Retinal pigment epithelial cell (primary cell): ENCODE measurements around the gene SUDS3.

ENCODE experiments used
- DNase-seq: peaks from one replicate; pipeline ENCODE4 v3.0.0-alpha.2; 2010; ENCODE audit warnings: low read depth
- H3K4me3 ChIP-seq: 2 replicates; pipeline ENCODE4 v1.5.1; 2011; ENCODE audit warnings: mild to moderate bottlenecking, low read length, control low read depth, moderate library complexity
- TF ChIP-seq, protein P1 (sequence below): conservative IDR thresholded peaks from 2 replicates; pipeline ENCODE4 v1.5.1; 2011; ENCODE audit warnings: low read depth, low read length, control low read depth, inconsistent platforms

The SUDS3 gene

DNA sequence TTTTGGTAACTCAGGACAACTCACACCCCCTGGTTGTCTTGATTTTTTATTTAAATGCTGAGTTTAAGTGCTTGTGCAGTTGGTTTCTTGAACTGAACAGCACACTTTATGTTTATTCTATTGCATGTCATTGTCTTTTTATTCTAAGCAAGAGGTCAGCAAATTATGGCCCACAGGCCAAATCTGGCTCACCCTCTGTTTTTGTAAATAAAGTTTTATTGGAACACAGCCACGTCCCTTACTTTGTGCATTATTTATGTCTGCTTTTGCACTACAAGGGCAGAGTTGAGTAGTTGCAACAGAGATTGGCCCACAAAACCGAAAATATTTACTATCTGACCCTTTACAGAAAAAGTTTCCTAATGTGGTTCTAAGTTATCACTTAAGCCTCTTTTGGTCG lies 52.3 kb downstream of the SUDS3 start:
- DNase-seq, result no peak
- TF ChIP-seq, protein P1, sequence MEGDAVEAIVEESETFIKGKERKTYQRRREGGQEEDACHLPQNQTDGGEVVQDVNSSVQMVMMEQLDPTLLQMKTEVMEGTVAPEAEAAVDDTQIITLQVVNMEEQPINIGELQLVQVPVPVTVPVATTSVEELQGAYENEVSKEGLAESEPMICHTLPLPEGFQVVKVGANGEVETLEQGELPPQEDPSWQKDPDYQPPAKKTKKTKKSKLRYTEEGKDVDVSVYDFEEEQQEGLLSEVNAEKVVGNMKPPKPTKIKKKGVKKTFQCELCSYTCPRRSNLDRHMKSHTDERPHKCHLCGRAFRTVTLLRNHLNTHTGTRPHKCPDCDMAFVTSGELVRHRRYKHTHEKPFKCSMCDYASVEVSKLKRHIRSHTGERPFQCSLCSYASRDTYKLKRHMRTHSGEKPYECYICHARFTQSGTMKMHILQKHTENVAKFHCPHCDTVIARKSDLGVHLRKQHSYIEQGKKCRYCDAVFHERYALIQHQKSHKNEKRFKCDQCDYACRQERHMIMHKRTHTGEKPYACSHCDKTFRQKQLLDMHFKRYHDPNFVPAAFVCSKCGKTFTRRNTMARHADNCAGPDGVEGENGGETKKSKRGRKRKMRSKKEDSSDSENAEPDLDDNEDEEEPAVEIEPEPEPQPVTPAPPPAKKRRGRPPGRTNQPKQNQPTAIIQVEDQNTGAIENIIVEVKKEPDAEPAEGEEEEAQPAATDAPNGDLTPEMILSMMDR, result no peak
- H3K4me3 ChIP-seq, result no peak overlapping the region

DNA sequence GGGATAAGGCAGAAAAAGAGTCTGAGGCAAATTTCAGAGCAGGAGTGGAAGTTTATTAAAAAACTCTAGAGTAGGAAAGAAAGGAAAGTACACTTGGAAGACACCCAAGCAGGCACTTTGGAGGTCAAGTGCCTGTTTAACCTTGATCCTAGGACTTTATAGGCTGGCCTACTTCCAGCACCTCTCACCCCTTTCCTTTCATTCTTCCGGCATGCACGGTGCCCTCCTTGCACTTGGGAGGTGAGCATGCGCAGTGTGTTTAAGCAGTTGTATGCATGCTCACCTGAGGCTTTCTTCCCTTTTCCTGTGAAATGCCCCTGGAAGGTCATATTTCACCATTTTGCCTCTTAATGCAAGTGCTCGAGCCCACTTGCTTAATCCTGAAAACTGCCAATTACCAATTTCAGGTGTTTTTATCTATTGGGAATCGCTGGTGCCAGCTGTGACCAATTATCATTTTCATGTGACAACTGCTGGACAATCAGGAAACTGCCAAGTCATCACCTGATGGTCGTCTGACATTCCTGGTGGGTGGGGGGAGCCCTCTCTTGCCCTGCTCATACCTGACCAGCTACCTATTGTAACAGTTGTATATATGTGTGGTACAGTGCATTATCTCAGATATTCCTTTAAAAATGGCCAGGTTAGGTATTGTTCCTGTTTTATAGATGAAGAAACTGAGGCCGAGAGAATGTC lies 53.5 kb downstream of the SUDS3 start:
- DNase-seq, result no peak
- no peak overlapping the region for H3K4me3 ChIP-seq
- TF ChIP-seq, protein P1, result no peak

DNA sequence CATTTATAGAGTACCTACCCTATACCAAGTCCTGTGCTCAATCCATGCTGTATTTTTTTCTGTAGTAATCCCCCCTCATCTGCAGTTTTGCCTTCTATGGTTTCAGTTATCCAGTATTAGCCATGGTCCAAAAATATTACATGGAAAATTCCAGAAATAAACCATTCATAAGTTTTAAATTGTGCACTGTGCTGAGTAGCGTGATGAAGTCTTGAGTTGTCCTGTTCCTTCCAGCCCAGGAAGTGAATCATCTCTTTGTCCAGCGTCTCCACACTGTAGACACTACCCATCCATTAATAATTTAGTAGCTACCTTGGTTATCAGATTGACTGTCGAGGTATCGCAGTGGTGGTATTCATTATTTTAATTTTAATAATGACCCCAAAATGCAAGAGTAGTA lies 54.2 kb downstream of the SUDS3 start:
- TF ChIP-seq, protein P1, result no peak
- no peak for DNase-seq
- H3K4me3 ChIP-seq, result no peak overlapping the region

DNA sequence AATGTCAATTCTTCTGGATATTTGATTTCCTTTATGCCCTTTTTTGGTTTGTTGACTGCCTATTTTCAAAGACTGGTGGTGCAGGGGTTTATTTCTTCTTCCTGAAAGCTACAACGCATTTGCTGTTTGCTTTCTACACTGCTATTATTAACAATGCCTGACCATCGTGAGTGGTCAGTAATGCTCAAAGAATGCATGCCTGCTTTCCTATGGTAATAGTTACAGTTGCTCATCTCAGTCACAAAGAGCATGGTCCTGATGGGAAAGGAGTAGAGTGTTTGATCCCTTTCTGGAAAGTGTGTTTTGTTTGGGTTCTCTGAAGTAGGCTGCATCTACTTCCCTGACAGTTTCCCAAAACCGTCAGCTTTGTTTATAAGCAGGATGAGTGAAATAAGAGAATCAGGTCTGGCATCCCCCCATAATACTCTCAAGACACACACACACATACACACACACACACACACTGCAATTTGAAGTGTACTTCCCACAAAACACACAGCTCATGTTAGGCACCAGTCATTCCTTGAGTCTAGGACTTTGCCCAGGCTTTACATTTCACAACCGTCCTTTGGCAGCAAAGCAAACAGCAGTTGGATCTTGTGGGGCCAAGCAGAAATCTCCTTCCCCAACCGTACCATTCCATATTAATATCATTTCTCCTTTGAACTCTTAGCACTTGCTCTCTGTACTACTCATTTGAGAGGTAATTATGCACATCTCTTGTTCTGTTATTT lies 56.6 kb downstream of the SUDS3 start:
- H3K4me3 ChIP-seq, result no peak overlapping the region
- no peak for DNase-seq
- TF ChIP-seq, protein P1, result no peak

DNA sequence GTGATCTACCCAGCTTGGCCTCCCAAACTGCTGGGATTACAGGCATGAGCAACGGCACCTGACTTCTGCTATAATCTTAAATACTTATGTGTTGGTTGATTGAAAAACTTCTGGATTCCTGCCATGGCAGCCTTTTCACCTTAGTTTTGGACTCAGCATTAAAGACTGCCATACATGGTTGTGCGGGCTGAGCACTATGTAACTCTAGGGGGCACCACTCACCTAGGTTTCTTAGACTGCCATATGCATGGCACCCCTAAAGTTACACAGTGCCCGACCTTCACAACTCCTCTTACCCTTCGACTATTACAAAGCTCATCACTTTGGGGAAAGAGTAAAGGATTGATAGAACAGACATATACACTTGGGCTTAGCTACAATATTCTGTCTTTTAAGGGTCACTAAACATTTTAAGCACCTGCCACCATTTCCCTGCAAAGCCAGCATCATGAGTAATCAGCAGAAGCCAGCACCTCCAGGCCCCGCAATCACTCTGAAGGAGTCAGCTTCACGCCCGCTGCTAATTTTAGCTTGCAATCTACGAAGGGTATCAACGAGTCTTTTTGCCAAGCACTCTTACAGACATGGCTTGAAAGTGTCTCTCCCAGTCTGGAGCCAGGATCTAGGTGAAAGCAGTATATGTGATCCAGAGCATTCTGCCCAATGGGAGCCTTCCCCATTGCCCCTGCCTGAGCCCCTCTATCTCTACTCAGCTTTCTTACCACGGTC lies 59.8 kb downstream of the SUDS3 start:
- TF ChIP-seq, protein P1, result peak; percentile 11
- H3K4me3 ChIP-seq, result no peak overlapping the region
- DNase-seq, result no peak

DNA sequence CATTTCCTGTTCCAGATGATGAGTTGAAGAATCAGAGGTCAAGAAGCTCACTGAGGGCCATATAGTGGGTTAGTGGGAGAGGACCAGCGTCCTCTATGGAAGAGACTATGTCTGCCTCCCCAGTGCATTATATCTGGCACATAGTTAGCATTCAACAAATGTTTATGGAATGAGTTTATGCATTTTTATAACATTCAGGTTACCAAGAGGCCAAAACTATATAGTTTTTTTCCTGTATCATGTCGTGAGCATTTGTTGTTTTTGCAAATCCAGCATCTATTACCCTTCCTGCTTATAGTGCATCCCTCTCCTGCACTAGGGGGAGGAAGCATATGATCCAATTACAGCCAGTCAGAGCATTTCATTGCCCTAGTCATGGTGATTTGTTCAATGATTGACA lies 60.6 kb downstream of the SUDS3 start:
- no peak for DNase-seq
- TF ChIP-seq, protein P1, result no peak
- no peak overlapping the region for H3K4me3 ChIP-seq
